Measurements from ENCODE around the gene ZFAND6. TPM values are rescaled to one million over a fixed set of nuclear protein-coding genes. Genes with fewer than 3 reads are reported as not detected.
"Not testable (repeated sequence)": the region's sequence is repeated elsewhere in the genome, so short reads cannot be mapped to it uniquely, and the experiment has no call there.

Gene ZFAND6
- total RNA-seq, 1 donor, result 109 TPM

GRCh38 chr15:80012060-80012726 lies 47.3 kb upstream of the ZFAND6 start:
- Histone ChIP-seq H3K36me3 (ENCODE audit: insufficient read depth, low read length) (no peaks in the 10 kb centered on the region), H2AFZ (ENCODE audit: low read length) (peak overlapping the region; percentile 41), H3K9me3 (ENCODE audit: low read depth, low read length) (no peaks in the 10 kb centered on the region), H3K27me3 (ENCODE audit: insufficient read depth, low read length) (no peaks in the 10 kb centered on the region), H3K27ac (ENCODE audit: low read depth, low read length) (no peak overlapping the region), H3K4me1 (ENCODE audit: insufficient read depth, low read length) (peaks cover 9% of the 10 kb centered on the region), H3K4me2 (ENCODE audit: insufficient read depth, low read length) (no peak overlapping the region), H4K20me1 (ENCODE audit: insufficient read depth, low read length) (no peaks in the 10 kb centered on the region), H3K4me3 (ENCODE audit: insufficient read depth, low read length) (no peak overlapping the region), H3K79me2 (ENCODE audit: insufficient read depth, low read length) (no peaks in the 10 kb centered on the region)
- DNase-seq (ENCODE audit: insufficient read length, low spot score, missing footprints), result no peak
- no peak for TF ChIP-seq CTCF (IDR thresholded peaks at IDR 0.05; ENCODE audit: extremely low read depth, low read depth, low read length)

- H2AFZ ChIP-seq (ENCODE audit: low read length); H3K4me1 ChIP-seq (ENCODE audit: insufficient read depth, low read length): not testable (repeated sequence)
Measured at GRCh38 chr15:80014186-80014585, 45.3 kb upstream of the ZFAND6 start.

GRCh38 chr15:80015156-80015555 lies 44.3 kb upstream of the ZFAND6 start:
- H3K9me3 ChIP-seq (ENCODE audit: low read depth, low read length), result no peaks in the 10 kb centered on the region
- no peak for DNase-seq (ENCODE audit: insufficient read length, low spot score, missing footprints)
- peaks cover 8% of the 10 kb centered on the region for H3K4me1 ChIP-seq (ENCODE audit: insufficient read depth, low read length)
- H2AFZ ChIP-seq (ENCODE audit: low read length), result no peak overlapping the region
- no peaks in the 10 kb centered on the region for H3K27me3 ChIP-seq (ENCODE audit: insufficient read depth, low read length)
- no peak overlapping the region for H3K4me2 ChIP-seq (ENCODE audit: insufficient read depth, low read length)
- no peaks in the 10 kb centered on the region for H4K20me1 ChIP-seq (ENCODE audit: insufficient read depth, low read length)
- H3K4me3 ChIP-seq (ENCODE audit: insufficient read depth, low read length), result no peak overlapping the region
- H3K79me2 ChIP-seq (ENCODE audit: insufficient read depth, low read length), result no peaks in the 10 kb centered on the region
- TF ChIP-seq CTCF (IDR thresholded peaks at IDR 0.05; ENCODE audit: extremely low read depth, low read depth, low read length), result no peak
- H3K36me3 ChIP-seq (ENCODE audit: insufficient read depth, low read length), result no peaks in the 10 kb centered on the region
- H3K27ac ChIP-seq (ENCODE audit: low read depth, low read length), result no peak overlapping the region

More at GRCh38 chr15:80014186-80014585, 45.3 kb upstream of the ZFAND6 start:
- H3K79me2 ChIP-seq (ENCODE audit: insufficient read depth, low read length); H3K36me3 ChIP-seq (ENCODE audit: insufficient read depth, low read length); H3K27me3 ChIP-seq (ENCODE audit: insufficient read depth, low read length); H3K27ac ChIP-seq (ENCODE audit: low read depth, low read length); H3K4me2 ChIP-seq (ENCODE audit: insufficient read depth, low read length); H3K4me3 ChIP-seq (ENCODE audit: insufficient read depth, low read length); H3K9me3 ChIP-seq (ENCODE audit: low read depth, low read length); DNase-seq (ENCODE audit: insufficient read length, low spot score, missing footprints); H4K20me1 ChIP-seq (ENCODE audit: insufficient read depth, low read length): not testable (repeated sequence)

GRCh38 chr15:80016506-80016905 lies 43.0 kb upstream of the ZFAND6 start:
- not testable (repeated sequence) for H3K79me2 ChIP-seq (ENCODE audit: insufficient read depth, low read length); H2AFZ ChIP-seq (ENCODE audit: low read length); H3K4me2 ChIP-seq (ENCODE audit: insufficient read depth, low read length); DNase-seq (ENCODE audit: insufficient read length, low spot score, missing footprints); H3K9me3 ChIP-seq (ENCODE audit: low read depth, low read length); H4K20me1 ChIP-seq (ENCODE audit: insufficient read depth, low read length); H3K36me3 ChIP-seq (ENCODE audit: insufficient read depth, low read length); H3K4me3 ChIP-seq (ENCODE audit: insufficient read depth, low read length); H3K4me1 ChIP-seq (ENCODE audit: insufficient read depth, low read length); H3K27ac ChIP-seq (ENCODE audit: low read depth, low read length); H3K27me3 ChIP-seq (ENCODE audit: insufficient read depth, low read length)

GRCh38 chr15:80017139-80017538 lies 42.3 kb upstream of the ZFAND6 start:
- H3K4me2 ChIP-seq (ENCODE audit: insufficient read depth, low read length); H4K20me1 ChIP-seq (ENCODE audit: insufficient read depth, low read length); H3K9me3 ChIP-seq (ENCODE audit: low read depth, low read length); H3K36me3 ChIP-seq (ENCODE audit: insufficient read depth, low read length); H3K4me3 ChIP-seq (ENCODE audit: insufficient read depth, low read length); H2AFZ ChIP-seq (ENCODE audit: low read length); DNase-seq (ENCODE audit: insufficient read length, low spot score, missing footprints); H3K27ac ChIP-seq (ENCODE audit: low read depth, low read length); H3K79me2 ChIP-seq (ENCODE audit: insufficient read depth, low read length); H3K27me3 ChIP-seq (ENCODE audit: insufficient read depth, low read length); H3K4me1 ChIP-seq (ENCODE audit: insufficient read depth, low read length): not testable (repeated sequence)
